Fibroblast of the aortic adventitia (primary cell): ENCODE results near the gene RIPK4. TPM values are rescaled to one million over a fixed set of nuclear protein-coding genes. Genes with fewer than 3 reads are reported as not detected.
"Not testable (repeated sequence)": the region's sequence is repeated elsewhere in the genome, so short reads cannot be mapped to it uniquely, and the experiment has no call there.

Source experiments
- DNase-seq: peaks from one replicate; pipeline ENCODE4 v3.0.0-alpha.2; 2010; ENCODE audit warnings: low read depth
- H3K4me3 ChIP-seq: 2 replicates; pipeline ENCODE4 v1.5.1; 2011; ENCODE audit warnings: low read depth, mild to moderate bottlenecking, control low read depth, low read length, moderate library complexity
- CTCF ChIP-seq: IDR thresholded peaks from 2 replicates; pipeline ENCODE4 v1.5.1; 2011; ENCODE audit warnings: mild to moderate bottlenecking, low read length, control low read depth, inconsistent platforms; ENCODE audit not compliant: insufficient read depth
- total RNA-seq: library from RNA; depleted of rRNA; stranded (reverse); fragments of >200 nt; gene quantifications from 2 replicates; pipeline ENCODE4 v1.2.3, GENCODE V29; 2012; ENCODE audit warnings: low replicate concordance

The RIPK4 gene
- total RNA-seq, 1 donor = 0.45 TPM

GRCh38 chr21:41725421-41726031 is 41.3 kb downstream of the RIPK4 start:
- no peak for TF ChIP-seq CTCF
- H3K4me3 ChIP-seq = no peak overlapping the region
- no peak for DNase-seq

- not testable (repeated sequence) for H3K4me3 ChIP-seq, DNase-seq
These were observed 43.0 kb downstream of the RIPK4 start for GRCh38 chr21:41723835-41724234.

GRCh38 chr21:41722052-41723018 is 44.5 kb downstream of the RIPK4 start:
- no peak for TF ChIP-seq CTCF
- no peak for DNase-seq
- H3K4me3 ChIP-seq = no peak overlapping the region

- no peak overlapping the region for H3K4me3 ChIP-seq
- DNase-seq = no peak
- no peak for TF ChIP-seq CTCF
These were observed 46.6 kb downstream of the RIPK4 start for GRCh38 chr21:41720250-41720649.

GRCh38 chr21:41719691-41720090 is 47.2 kb downstream of the RIPK4 start:
- H3K4me3 ChIP-seq = no peak overlapping the region
- TF ChIP-seq CTCF = no peak
- no peak for DNase-seq

GRCh38 chr21:41717573-41718330 is 49.1 kb downstream of the RIPK4 start:
- H3K4me3 ChIP-seq = no peak overlapping the region
- no peak for TF ChIP-seq CTCF
- DNase-seq = no peak

GRCh38 chr21:41716751-41717150 is 50.1 kb downstream of the RIPK4 start:
- no peak for DNase-seq
- no peak overlapping the region for H3K4me3 ChIP-seq
- TF ChIP-seq CTCF = no peak
